HEK293 (cell line): Measurements from ENCODE around the gene COX5A.

Experiments used
- GLIS1 ChIP-seq: fragments of 450-650 bp; formaldehyde crosslinking; IDR thresholded peaks from 2 replicates; pipeline ENCODE4 v1.5.1; 2016; ENCODE audit warnings: missing biosample characterization, missing genetic modification characterization
- KLF10 ChIP-seq: fragments of 450-650 bp; IDR thresholded peaks from 2 replicates; pipeline ENCODE4 v1.5.1; 2018; ENCODE audit warnings: missing biosample characterization, mild to moderate bottlenecking, missing genetic modification characterization
- KLF9 ChIP-seq: fragments of 450-650 bp; formaldehyde crosslinking; IDR thresholded peaks from 2 replicates; pipeline ENCODE4 v1.5.1; 2016; ENCODE audit warnings: missing biosample characterization, missing genetic modification characterization, low read depth
- ZNF426 ChIP-seq: fragments of 450-650 bp; formaldehyde crosslinking; IDR thresholded peaks from 2 replicates; pipeline ENCODE4 v1.5.1; 2017; ENCODE audit warnings: missing biosample characterization, missing genetic modification characterization, mild to moderate bottlenecking, inconsistent platforms, moderate library complexity
- TF ChIP-seq, protein P1 (sequence below): fragments of 450-650 bp; formaldehyde crosslinking; IDR thresholded peaks from 2 replicates; pipeline ENCODE4 v1.5.1; 2016; ENCODE audit warnings: missing biosample characterization, missing genetic modification characterization
- TF ChIP-seq, protein P2 (sequence below): fragments of 450-650 bp; formaldehyde crosslinking; IDR thresholded peaks from 2 replicates; pipeline ENCODE4 v1.5.1; 2017; ENCODE audit warnings: missing biosample characterization, missing genetic modification characterization

DNA sequence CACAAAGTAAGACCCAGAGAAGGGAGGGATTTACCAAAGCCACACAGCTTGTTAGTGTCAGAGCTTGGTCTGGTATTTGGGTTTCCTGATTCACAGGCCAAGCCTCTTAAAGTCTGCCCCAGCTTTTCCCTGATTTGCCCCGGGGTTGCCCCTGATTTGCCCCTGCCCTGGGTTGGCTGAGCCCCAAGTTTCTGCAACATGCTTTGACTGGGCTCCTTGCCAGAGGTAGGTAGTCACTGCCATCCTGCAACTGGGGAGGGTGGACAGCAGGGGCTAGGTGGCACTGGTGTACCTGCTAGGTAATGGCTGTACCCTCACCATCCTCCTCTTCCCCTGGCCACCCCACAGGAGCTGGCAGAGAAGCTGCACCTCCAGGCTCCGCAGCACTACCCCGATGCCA is 45.6 kb downstream of the COX5A start:
- TF ChIP-seq KLF10, result no peak
- TF ChIP-seq KLF9 (tag by site-specific recombination), result no peak
- TF ChIP-seq, protein P1, sequence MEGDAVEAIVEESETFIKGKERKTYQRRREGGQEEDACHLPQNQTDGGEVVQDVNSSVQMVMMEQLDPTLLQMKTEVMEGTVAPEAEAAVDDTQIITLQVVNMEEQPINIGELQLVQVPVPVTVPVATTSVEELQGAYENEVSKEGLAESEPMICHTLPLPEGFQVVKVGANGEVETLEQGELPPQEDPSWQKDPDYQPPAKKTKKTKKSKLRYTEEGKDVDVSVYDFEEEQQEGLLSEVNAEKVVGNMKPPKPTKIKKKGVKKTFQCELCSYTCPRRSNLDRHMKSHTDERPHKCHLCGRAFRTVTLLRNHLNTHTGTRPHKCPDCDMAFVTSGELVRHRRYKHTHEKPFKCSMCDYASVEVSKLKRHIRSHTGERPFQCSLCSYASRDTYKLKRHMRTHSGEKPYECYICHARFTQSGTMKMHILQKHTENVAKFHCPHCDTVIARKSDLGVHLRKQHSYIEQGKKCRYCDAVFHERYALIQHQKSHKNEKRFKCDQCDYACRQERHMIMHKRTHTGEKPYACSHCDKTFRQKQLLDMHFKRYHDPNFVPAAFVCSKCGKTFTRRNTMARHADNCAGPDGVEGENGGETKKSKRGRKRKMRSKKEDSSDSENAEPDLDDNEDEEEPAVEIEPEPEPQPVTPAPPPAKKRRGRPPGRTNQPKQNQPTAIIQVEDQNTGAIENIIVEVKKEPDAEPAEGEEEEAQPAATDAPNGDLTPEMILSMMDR, result no peak
- no peak for TF ChIP-seq GLIS1 (tag by site-specific recombination)
- no peak for TF ChIP-seq ZNF426 (tag by site-specific recombination)
- TF ChIP-seq, protein P2, sequence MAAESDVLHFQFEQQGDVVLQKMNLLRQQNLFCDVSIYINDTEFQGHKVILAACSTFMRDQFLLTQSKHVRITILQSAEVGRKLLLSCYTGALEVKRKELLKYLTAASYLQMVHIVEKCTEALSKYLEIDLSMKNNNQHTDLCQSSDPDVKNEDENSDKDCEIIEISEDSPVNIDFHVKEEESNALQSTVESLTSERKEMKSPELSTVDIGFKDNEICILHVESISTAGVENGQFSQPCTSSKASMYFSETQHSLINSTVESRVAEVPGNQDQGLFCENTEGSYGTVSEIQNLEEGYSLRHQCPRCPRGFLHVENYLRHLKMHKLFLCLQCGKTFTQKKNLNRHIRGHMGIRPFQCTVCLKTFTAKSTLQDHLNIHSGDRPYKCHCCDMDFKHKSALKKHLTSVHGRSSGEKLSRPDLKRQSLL (tag by site-specific recombination), result no peak
